GM19372 (cell line): ENCODE measurements around the gene POU6F2.
"Not testable (repeated sequence)": the region's sequence is repeated elsewhere in the genome, so short reads cannot be mapped to it uniquely, and the experiment has no call there.

Experiments used
- ATAC-seq: cut with Tn5 transposase; IDR thresholded peaks from one replicate; pipeline ENCODE4 v1.9.1; 2021; ENCODE audit warnings: mild to moderate bottlenecking, low read depth, moderate library complexity; ENCODE audit not compliant: unreplicated experiment

Gene POU6F2

DNA sequence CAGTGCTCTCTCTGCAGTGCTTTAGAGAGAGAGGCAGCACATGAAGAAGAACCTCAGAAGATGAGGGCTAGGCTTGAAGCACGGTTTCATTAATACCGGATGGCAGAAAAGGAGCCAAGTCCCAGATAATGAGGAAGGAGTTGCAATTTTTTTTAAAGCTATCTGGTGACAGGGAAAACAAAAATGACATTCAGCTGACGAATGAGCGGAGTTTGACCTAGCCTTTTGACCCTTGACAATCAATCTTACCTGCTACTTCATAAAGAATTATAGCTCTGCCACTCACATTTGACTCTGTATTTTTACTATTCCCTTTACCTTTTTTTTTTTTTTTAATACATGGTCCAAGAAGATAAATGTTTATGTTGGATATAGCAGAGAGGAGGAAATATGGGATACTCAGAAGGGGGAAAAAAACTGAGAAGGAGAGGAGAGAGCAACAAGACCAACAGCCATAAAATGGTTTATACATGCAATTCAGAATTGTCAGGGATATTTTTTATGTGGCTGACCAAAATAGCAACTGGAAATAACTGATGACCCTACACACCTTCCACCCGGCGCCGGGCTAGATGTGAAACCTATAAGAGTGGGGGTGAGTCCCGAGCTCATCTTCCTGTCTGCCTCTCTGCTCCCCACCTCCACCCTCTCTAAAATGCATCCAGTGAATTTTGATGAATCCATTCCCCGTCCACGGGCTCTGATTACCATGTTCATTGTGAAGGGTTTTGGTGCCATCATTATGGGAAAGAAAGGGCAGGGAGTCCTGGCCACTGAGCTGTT, 314.1 kb downstream of the POU6F2 start:
- ATAC-seq: no peak

DNA sequence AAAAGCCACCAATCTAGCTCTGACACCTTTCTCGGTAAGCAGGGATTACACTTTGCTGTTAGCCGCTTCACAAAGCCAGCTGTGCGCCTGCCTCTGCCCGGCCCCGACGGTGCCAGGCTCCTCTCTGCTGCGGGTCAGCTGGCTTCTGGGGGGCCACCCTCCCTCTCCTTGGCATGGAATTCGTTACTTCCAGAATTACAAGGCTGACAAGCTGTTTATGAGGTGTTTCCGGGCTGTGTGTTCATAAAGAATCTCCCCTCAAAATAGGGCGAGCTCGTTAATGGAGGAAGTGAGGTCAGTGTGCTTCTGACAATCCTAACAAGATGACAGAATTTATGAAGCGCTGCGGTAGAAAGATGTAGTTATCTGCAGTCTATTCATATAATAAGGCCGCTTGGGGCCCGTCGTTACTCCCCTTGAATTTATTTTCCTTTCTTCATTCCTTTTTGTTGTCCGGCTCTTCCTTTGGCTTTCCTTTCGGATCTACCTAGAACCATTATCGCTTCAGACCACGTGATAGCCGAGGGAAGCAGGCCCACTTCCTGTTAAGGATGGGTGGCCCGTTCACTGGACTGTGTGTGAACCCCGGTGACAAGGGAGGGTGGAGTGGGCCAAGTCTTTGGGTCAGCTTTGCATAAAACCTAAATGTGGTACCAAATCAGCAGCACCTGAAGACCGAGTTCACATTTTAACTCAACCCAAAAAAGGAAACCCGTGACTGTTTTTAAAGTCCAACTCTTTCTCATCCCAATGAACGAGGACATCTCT, 315.5 kb downstream of the POU6F2 start:
- no peak for ATAC-seq

DNA sequence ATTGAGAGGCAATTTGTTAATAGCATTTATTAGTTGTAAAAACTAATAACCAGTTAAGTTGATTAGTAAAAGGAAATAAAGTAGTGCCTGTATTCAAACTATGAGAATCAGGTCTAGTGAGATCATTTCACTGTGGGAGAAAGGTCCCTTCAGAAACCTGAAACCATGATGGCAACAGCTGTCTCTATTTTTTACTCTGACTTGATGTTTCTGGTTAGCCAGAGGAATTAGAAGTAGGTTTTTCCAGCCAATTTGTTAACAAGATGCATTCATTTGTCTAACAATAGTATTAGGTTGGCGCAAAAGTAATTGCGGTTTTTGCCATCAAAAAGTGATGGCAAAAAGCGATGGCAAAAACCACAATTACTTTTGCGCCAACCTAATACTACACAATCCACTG, 316.3 kb downstream of the POU6F2 start:
- ATAC-seq: no peak

DNA sequence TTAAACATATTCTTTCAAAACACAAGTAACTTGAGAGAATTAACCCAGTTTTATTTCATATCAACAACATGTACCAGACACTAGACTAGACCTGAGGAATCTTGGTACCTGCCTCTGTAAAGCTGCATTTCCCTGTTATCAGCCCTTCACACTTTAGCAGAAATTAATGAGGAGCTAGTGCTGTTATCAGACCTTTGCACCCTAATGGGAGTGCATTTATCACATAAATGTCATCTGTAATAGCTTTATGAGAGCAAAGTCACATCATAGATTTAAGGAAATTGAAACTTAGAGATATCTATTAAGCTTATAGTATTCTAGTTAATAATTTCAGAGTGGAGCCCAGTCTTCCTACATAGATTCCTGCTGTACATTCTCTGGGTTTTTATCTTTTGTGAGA, 318.1 kb downstream of the POU6F2 start:
- no peak for ATAC-seq

DNA sequence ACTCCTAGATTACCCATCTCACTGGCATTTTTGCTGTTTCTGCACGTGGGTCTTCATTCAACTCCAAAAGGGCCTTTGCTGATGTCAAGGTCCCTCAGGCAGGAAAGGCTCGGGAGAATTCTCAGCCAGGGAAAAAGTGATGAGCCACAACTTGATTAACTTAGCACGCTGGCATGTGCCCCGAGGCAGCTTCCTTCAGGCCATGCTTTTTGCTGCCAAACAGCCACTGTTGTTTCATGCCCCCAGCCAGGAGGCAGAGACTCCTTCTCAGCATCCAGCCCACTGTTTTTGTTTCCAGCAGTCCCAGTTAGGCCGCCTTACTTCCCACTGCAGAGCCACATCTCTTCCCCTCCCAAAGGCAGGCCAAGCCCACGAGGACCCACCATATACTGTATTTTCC, 322.0 kb downstream of the POU6F2 start:
- no peak for ATAC-seq

DNA sequence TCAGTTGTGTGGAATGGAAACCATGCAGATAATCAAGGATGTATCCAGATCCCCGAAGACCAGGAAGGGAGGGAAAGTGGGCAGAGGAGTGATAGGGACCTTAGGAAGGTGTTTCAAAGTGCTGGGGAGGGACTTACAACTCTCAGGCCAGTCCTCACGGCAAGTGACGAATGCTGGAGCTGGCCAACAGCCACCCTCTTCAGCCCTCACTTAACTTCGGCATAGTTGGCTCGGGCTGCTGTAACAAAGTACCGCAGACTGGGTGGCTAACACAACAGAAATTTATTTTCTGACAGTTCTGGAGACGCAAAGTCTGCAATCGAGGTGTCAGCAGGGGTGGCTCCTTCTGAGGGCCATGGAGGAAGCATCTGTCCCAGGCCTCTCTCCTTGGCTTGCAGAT, 322.6 kb downstream of the POU6F2 start:
- no peak for ATAC-seq

DNA sequence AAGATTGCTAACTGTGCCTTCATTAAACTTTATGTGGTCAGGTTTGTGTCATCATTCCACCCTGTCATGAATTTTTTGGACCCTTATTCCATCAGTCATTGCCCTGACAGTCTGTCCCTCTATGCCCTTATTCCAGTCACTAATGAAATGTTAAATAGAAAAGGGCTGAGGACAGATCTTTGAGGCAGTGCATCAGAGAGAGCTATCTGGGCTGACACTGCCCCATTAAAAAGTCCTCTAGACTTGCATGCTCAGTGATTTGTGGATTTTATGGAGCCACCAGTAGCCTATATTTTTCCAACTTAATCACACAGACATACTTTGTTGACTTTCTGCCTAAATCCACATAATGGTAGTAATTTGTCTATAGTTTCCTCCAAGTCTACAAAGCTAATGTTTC, 323.8 kb downstream of the POU6F2 start:
- no peak for ATAC-seq

DNA sequence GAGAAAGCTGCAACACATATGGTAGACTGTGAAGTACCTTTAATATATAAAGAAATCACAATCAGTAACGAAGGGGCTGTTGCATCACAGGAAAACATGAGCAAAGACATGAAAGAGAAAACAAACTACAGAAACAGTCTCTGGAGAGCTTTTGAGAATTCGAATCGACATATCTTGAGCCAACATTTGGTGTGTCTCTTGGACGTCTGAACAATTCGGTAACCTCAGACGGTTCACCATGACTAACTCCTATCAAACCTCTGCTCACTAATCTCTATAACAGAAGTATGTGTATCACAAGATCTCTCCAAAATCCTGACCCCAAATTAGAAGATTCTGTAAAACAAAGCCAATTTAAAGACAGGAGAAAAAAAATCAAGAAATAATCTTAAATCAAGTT, 326.5 kb downstream of the POU6F2 start:
- no peak for ATAC-seq

DNA sequence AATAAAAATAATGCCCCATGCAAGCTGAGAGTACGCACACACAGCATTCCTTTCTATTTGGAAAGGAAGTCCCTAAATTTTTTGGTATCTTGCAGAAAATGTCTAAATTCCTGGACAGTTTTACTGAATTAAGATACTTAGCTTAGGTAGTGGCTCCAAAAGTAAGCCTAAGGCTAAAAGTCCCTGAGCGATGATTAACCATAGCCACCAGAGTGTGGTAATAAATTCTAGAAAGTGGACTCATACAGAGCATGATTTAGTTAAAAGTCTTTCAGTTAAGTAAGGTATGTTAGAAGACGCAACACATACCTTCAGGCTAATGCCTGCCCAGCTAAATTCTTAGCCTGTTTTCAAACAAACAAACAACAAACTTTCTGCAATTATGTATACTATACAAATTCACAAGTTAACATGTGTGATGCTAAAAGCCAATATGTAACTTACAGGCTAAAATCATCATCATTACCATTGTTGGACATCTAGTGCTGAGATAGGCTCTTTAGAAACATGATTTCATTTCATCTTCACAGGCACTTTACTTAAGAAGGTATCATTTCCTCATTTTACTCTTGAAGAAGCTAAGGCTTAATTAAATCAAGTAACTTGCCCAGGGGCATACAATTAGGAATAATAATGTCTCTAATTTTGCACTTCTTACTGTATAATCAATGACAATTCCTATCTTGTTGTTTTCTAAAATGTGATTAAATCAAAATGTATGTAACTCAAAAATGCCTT, 327.1 kb downstream of the POU6F2 start:
- ATAC-seq: no peak

DNA sequence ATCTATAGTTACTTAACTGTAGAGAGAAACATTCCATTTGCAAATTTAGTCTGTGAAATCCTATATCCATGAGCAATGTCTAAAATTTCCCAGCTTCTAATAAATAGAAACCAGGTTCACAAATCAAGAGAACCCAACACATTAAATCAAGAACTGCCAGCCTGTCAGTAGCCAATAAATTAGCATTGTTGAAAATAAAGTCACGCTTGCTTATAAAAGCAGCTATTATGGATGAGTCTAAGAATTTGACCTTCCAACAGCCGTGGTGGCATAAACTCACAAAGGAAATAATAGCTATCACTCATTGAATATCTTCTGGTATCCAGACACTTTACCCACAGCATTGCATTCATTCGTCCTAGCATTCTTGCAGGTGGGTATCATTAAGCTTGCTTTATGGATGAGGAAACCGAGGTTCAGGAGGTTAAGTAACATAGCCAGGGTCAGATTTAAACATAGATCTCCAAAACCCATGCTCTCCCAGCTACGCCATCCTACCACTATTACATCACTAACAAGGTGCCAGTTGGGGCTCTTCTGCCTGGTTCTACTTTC, 328.4 kb downstream of the POU6F2 start:
- ATAC-seq: no peak

DNA sequence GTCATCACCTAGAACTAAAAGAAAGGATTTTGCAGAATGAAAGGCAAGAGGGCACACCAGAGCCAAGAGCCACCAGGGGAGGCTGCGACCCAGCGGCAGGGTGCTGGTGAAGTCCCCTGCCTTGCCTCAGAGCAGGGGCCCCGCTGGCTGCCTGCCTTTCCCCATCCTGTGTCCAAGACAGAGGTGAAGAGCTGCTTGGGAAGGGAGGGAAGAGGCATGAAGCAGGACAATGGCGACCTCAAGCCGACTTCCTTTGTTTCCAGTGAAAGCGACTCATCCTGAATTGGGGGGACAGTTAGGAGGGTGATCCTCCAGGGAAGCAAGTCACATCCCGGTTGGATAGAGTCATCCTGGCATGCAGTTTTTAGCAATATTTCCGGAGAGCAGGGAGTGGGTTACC, 333.0 kb downstream of the POU6F2 start:
- no peak for ATAC-seq

DNA sequence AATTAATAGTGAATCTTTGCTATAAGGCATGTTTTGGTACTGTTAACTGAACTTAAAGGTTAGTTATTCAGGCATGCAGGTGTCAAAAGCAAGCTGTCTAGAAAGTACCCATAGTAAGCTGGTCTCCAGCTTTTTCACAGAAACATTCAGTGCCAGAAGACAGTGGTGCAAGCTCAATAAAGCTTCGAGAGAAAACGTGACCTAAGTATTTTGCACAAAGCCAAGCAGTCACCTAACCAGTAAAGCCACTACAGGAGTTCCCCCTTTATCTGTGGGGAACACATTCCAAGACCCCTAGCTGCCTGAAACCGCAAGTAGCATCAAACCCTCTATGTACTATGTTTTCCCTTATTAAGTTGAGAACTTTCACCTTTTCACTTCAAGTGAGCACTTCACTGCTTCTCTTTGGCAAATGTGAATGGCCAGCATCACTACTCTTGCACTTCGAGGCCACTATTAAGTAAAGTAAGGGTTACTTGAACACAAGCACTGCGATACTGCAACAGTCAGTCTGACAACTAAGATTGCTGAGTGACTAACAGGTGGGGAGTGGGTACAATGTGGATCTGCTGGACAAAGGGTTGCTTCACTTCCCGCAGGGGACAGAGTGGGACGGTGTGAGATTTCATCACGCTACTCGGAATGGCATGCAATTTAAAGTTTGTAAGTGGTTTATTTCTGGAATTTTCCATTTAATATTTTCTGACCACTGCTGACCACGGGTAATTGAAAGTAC, 334.7 kb downstream of the POU6F2 start:
- no peak for ATAC-seq

DNA sequence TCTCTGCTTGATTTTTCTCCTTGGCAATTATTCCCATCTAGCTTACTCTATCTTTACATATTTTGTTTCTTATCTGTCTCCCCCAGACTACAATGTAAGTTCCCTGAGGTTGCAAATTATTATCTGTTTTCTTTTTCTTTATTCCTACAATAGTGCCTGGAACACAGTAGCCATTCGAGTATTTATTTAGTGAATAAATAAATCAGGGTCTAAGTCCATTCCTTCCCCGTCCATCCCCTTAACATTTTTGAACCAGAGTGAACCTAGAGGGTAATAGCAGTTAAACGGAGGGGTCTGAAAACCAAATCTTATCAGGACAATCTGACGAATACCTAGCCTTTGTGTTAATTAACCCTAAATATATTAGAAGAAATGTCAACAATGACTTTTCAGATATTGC, 335.7 kb downstream of the POU6F2 start:
- ATAC-seq: no peak

DNA sequence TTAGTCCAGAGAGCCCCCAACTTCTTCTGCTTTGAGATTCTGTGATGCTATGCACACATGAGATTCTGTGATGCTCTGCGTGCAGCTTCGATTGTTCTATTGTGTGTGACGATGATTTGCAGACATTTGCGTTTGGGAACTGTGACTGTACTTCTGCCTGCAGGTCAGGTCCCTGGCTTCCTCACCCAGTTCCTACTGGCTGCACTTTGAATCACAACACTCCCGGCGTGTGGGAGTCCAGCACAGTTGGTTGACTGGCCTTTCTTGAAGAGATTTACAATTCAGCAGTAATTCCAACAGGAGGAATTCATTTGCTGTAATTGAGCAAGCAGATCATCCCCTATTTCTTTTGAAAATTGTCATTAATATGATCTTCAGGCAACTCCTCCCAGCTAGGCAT, 336.3 kb downstream of the POU6F2 start:
- ATAC-seq: no peak

DNA sequence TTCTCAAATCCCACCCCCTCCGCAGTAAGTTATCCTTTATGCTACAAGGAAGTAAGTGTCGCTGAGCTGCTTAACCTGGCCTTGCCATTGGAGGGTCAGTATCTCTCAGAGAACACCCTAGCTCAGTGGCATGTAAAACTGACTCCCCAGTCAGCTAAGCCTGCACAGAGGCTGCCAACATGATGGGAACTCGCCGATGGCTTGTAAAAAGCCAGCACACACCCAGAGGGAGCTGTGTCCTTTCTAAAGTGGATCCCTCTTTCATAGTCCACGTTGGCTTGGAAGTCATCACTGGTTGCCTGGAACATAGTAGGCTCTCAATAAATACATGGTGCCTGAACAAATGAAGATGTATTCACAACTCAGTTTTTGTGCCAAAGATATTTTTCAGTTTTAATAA, 339.4 kb downstream of the POU6F2 start:
- no peak for ATAC-seq

DNA sequence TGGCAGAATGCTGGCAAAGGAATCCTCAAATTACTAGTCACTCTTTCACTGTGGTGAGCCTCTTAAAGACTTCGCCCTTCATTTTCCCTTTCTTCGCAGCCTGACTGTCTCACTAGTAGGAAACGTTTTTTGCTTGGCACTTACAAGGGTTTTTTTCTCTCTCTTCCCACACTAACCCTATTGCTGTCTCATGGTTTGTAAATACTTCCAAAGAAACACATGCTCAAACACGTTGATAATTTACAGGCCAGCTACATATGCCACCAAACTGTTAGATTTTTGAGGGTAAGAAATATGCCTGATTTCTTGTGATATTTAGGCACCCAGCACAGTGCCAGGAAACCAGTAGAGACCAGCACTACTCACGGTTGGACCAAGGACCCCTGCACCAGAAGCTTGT, 340.2 kb downstream of the POU6F2 start:
- no peak for ATAC-seq

DNA sequence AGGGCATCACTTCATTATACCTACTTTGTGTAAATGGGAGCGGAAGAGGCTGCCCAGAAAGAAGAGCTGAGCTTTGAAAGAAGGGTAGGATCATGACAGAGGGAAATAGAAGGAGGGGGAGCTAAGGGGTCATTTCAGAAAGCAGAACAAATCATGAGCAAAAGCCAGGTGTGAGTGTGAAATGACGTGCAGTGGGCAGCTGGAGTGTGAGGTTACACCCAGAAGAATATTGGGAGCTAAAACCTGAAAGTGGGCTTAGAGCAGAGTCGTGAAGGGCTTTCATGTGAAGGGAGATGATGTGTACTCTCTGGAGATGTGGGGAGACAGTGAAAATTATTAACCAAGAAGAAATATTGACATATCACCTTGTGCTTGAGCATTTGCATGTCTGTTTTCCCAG, 343.5 kb downstream of the POU6F2 start:
- no peak for ATAC-seq

DNA sequence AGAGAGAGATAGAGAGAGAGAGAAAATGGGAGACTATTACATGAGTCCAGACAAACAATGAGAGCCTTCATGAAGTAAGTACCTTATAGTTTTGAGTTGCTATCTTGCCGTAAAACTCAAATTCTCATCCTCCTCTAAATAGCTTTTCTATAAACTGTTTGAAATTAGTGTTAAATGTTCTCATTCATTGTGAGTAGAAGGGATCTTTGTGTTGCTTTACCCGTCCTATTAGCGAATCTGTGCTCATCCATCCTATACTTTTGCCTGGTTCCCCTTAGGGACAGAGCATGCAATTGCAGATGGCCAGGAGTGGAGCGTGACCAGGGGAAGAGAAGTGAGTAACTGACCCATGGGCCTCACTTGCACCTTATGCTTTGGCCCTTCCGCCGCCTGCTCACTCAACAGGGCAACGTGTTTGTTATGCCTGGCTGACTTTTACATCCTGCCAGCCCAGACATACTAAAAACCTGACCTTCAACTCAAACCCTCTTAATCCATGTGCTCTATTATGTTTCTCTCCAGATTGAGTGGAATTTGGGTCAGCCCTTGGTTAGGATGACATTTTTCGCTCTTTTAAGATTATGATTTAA, 344.3 kb downstream of the POU6F2 start:
- ATAC-seq: no peak

DNA sequence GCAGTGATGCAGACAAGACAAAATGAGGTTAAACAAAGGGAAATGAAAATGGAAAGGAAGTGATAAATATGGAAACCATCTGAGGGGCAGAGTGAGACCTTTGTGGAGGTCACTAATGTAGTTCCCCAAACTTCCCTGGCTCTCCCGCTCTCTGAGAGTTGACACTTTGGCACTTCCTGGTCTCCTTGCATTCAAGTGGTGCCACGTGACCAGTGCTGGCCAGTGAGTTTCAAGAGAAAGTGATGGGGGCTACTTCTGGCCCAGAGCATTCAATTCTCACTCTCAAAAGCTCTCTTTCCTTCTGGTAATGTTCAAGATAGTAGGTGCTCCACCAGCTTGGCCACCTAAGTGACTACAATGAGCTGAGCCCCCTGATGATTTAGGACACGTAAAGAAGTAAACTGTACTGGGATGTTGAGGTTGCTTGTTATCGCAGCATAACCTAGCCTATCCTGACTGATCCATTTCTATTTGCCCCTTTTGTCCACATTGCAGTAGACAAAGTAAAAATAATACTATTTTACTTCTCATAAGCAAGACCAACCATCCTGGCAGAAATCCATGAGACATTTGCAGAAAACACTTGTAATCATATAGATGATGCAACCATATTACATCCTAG, 346.5 kb downstream of the POU6F2 start:
- no peak for ATAC-seq

DNA sequence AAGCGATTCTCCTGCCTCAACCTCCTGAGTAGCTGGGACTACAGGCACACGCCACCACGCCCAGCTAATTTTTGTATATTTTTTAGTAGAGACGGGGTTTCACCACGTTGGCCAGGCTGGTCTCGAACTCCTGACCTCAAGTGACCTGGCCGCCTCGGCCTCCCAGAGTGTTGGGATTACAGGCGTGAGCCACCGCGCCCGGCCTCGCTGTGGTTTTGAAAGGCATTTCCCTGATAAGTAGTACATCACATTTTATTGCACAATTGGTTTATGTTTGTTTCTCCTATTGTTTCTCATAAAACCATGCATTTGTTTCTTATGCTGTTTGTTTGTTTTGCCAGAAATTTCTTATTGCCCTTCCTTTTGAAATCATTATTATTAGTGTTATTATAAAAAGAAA, 353.9 kb downstream of the POU6F2 start:
- not testable (repeated sequence) for ATAC-seq
